Endothelial cell of umbilical vein (primary cell): ENCODE data around the gene RTN3. TPM values are rescaled to one million over a fixed set of nuclear protein-coding genes. Genes with fewer than 3 reads are reported as not detected.

ENCODE experiments used
- BruUV-seq: library from RNA; stranded (reverse); fragments of 400-500 nt; replicated peaks from 2 replicates; lab custom pipeline; 2021; lab: Mats Ljungman, UMichigan
- CTCF ChIA-PET: fragments of 300-600, 350-600 bp; sonication (Branson Sonifier 250); formaldehyde crosslinking; loops from one replicate; lab custom pipeline; 2021; ENCODE audit warnings: antibody characterized with exemption, inconsistent platforms; lab: Charles Lee
- POLR2A ChIA-PET: fragments of 300-600, 350-600 bp; sonication (Branson Sonifier 250); formaldehyde crosslinking; loops from one replicate; lab custom pipeline; 2021; ENCODE audit warnings: antibody characterized with exemption, inconsistent platforms; lab: Charles Lee
- DNase-seq: peaks from one replicate; pipeline ENCODE4 v3.0.0-alpha.2; 2011; ENCODE audit warnings: low read depth, low spot score
- FAIRE-seq: peaks from 2 replicates; lab custom pipeline; 2011; peaks lifted over from hg19 to GRCh38; lab: Jason Lieb, UNC
- H2AFZ ChIP-seq: 2 replicates; pipeline ENCODE4 v1.6.0; 2012; ENCODE audit warnings: low read depth, low read length, control low read depth, inconsistent platforms
- H3K27ac ChIP-seq: 2 replicates; pipeline ENCODE4 v1.5.1; 2011; ENCODE audit warnings: low read depth, mild to moderate bottlenecking, control low read depth, low read length, moderate library complexity; ENCODE audit not compliant: insufficient read depth
- H3K27me3 ChIP-seq, 2 experiments: 2 replicates each; pipeline versions ENCODE4 v1.6.0 to v1.6.1; 2011; ENCODE audit warnings: low read length in 2 of 2, mixed read lengths in 1 of 2; ENCODE audit not compliant: control insufficient read depth in 2 of 2, insufficient read depth in 2 of 2
- H3K36me3 ChIP-seq, 2 experiments: 2 replicates in 1 of 2; 3 replicates in 1 of 2; pipeline ENCODE4 v1.5.1; 2011; ENCODE audit warnings: low read length in 2 of 2, mild to moderate bottlenecking in 1 of 2, moderate library complexity in 1 of 2; ENCODE audit not compliant: control insufficient read depth in 2 of 2, insufficient read depth in 2 of 2; ENCODE audit errors: extremely low read depth in 1 of 2
- H3K4me1 ChIP-seq: 3 replicates; pipeline ENCODE4 v1.5.1; 2011; ENCODE audit warnings: mild to moderate bottlenecking, low read length; ENCODE audit not compliant: control insufficient read depth, insufficient read depth; ENCODE audit errors: extremely low read depth
- H3K4me2 ChIP-seq: 2 replicates; pipeline ENCODE4 v1.6.1; 2011; ENCODE audit warnings: low read length, control low read depth, mixed read lengths; ENCODE audit not compliant: insufficient read depth
- H3K4me3 ChIP-seq, 3 experiments: fragments of 200-600 bp in 1 of 3; sonication (generic), shearing (Covaris generic) in 1 of 3; replicated peaks in 1 of 3; 2 replicates each; pipeline ENCODE4 v1.5.1; 2011 to 2016; ENCODE audit warnings: control low read depth in 3 of 3, low read length in 3 of 3, mild to moderate bottlenecking in 2 of 3, inconsistent platforms in 1 of 3, low read depth in 1 of 3, moderate library complexity in 1 of 3; ENCODE audit not compliant: insufficient read depth in 1 of 3
- H3K79me2 ChIP-seq: 2 replicates; pipeline ENCODE4 v1.6.0; 2012; ENCODE audit warnings: low read length, inconsistent platforms; ENCODE audit not compliant: control insufficient read depth, insufficient read depth
- H3K9ac ChIP-seq: replicated peaks from 2 replicates; pipeline ENCODE3; 2011; ENCODE audit warnings: low read length, control low read depth; ENCODE audit not compliant: insufficient read depth; ENCODE audit errors: extremely low read depth
- H3K9me1 ChIP-seq: replicated peaks from 3 replicates; pipeline ENCODE4 v1.6.0; 2011; ENCODE audit warnings: mild to moderate bottlenecking, low read length; ENCODE audit not compliant: control insufficient read depth, insufficient read depth; ENCODE audit errors: extremely low read depth
- H3K9me3 ChIP-seq: replicated peaks from 2 replicates; pipeline ENCODE4 v1.5.1; 2012; ENCODE audit warnings: low read length, inconsistent platforms; ENCODE audit not compliant: control insufficient read depth, insufficient read depth
- H4K20me1 ChIP-seq: replicated peaks from 2 replicates; pipeline ENCODE3; 2011; ENCODE audit warnings: mild to moderate bottlenecking, low read length; ENCODE audit not compliant: control insufficient read depth, insufficient read depth; ENCODE audit errors: extremely low read depth
- FOS ChIP-seq: IDR thresholded peaks from 2 replicates; pipeline ENCODE4 v1.6.1; 2011; ENCODE audit warnings: mild to moderate bottlenecking, low read length, moderate library complexity, borderline replicate concordance; ENCODE audit not compliant: insufficient read depth
- MAX ChIP-seq: IDR thresholded peaks from 2 replicates; pipeline ENCODE4 v1.6.1; 2011; ENCODE audit not compliant: insufficient read depth, insufficient read length
- POLR2AphosphoS5 ChIP-seq: IDR thresholded peaks from 2 replicates; pipeline ENCODE4 v1.6.1; 2012; ENCODE audit warnings: low read depth, mild to moderate bottlenecking, control low read depth, low read length, moderate library complexity; ENCODE audit not compliant: insufficient read depth
- dilution Hi-C: fragments of 300-500 bp; cut with MboI; formaldehyde crosslinking; loops from one replicate; pipeline ENCODE4 v1.15.0; 2019; ENCODE audit warnings: low sequenced_read_pairs; ENCODE audit not compliant: extremely low pct_ligation_motif_present
- intact Hi-C: fragments of 100-400 bp; cut with micrococcal nuclease; formaldehyde crosslinking; loops from one replicate; pipeline ENCODE4 v1.10.0; 2022
- polyA plus RNA-seq, 4 experiments: library from polyadenylated mRNA; depleted of rRNA in 3 of 4; stranded (reverse) in 3 of 4; unstranded in 1 of 4; fragments of >200 nt; gene quantifications; 2 replicates each; pipeline versions ENCODE4 v1.2.1 to v1.2.3, GENCODE V29; 2011 to 2012; ENCODE audit warnings: missing spikeins in 1 of 4
- total RNA-seq: library from RNA; stranded (reverse); gene quantifications from 2 replicates; pipeline ENCODE4 v1.2.3, GENCODE V29; 2021
- TF ChIP-seq, protein P1 (sequence below), 2 donors: IDR thresholded peaks; 1 replicate in 1 of 2; 2 replicates in 1 of 2; pipeline ENCODE4 v1.5.1; 2011; ENCODE audit warnings: low read length in 2 of 2, mild to moderate bottlenecking in 2 of 2, moderate library complexity in 2 of 2, control low read depth in 1 of 2, inconsistent platforms in 1 of 2, low read depth in 1 of 2; ENCODE audit not compliant: insufficient read depth in 1 of 2; ENCODE audit errors: extremely low read depth in 1 of 2

RTN3 gene
- total and polyA plus RNA-seq, 2 donors (not counting 3 experiments of a cell fraction or from before 2014, with no cell fraction given) = 90.6 to 112 TPM

DNA sequence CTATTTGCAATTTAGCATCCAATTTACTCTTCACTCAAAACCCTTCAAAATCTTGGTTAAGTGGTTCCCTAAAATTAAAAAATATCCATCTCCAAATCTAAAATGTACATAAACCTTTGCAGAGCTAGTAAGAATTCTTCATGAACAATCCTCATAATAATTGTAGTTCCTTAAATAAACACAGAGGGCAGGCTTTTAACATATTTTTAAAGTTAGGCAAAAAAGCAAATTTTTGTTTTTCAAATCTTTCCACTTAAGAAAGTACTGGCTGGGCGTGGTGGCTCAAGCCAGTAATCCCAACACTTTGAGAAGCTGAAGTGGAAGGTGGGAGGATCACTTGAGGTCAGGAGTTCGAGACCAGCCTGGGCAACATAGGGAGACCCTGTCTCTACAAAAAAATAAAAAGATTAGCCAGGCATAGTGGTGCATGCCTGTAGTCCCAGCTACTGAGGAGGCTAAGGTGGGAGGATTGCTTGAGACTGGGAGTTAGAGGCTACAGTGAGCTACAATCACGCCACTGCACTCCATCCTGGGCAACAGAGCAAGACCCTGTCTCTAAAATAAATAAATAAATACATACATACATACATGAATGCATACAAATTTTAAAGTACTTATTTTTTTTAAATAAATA lies 42.0 kb upstream of the RTN3 start:
- FAIRE-seq (no peak), DNase-seq (peak; percentile 30)
- Histone ChIP-seq H3K27me3 (no peaks in the 10 kb centered on the region), H3K9me1 (no peaks in the 10 kb centered on the region), H4K20me1 (no peaks in the 10 kb centered on the region), H3K9ac (no peak overlapping the region), H3K27ac (no peak overlapping the region), H3K36me3 (peaks cover 7 to 21% of the 10 kb centered on the region in 2 experiments), H3K4me2 (no peak overlapping the region), H3K4me1 (no peaks in the 10 kb centered on the region), H3K79me2 (no peaks in the 10 kb centered on the region), H3K4me3 (no peak overlapping the region), H3K9me3 (no peaks in the 10 kb centered on the region), H2AFZ (no peak overlapping the region)
- CTCF ChIA-PET = interaction anchor here (0.6 to 5.4 kb wide), 20 partner anchors 8 to 894 kb away, joined by 3 to 201 read pairs (median 4); no protein-coding TSS in a partner anchor
- BruUV-seq = no TSS peak
- POLR2A ChIA-PET = interaction anchor here (1.1 kb wide), 1 partner anchor 10 kb away, joined by 4 read pairs; no protein-coding TSS in a partner anchor
- TF ChIP-seq POLR2AphosphoS5 (no peak), FOS (no peak), MAX (no peak)
- TF ChIP-seq, protein P1, sequence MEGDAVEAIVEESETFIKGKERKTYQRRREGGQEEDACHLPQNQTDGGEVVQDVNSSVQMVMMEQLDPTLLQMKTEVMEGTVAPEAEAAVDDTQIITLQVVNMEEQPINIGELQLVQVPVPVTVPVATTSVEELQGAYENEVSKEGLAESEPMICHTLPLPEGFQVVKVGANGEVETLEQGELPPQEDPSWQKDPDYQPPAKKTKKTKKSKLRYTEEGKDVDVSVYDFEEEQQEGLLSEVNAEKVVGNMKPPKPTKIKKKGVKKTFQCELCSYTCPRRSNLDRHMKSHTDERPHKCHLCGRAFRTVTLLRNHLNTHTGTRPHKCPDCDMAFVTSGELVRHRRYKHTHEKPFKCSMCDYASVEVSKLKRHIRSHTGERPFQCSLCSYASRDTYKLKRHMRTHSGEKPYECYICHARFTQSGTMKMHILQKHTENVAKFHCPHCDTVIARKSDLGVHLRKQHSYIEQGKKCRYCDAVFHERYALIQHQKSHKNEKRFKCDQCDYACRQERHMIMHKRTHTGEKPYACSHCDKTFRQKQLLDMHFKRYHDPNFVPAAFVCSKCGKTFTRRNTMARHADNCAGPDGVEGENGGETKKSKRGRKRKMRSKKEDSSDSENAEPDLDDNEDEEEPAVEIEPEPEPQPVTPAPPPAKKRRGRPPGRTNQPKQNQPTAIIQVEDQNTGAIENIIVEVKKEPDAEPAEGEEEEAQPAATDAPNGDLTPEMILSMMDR (IDR thresholded peaks at IDR 0.05; ENCODE audit: extremely low read depth in 1 of 2, insufficient read depth in 1 of 2, low read depth in 1 of 2, low read length in 2 of 2) = peak; percentile 12 to 16
- dilution Hi-C loops (no loop called here), intact Hi-C loops (loop anchor here (1.0 to 10.0 kb wide), 3 partner anchors 99 to 612 kb away; no protein-coding TSS in a partner anchor)
